HepG2 (cell line): ENCODE data around the gene DDX23. TPM values are rescaled to one million over a fixed set of nuclear protein-coding genes. Genes with fewer than 3 reads are reported as not detected.
A peak's percentile ranks its signal among the peaks of the same experiment; 100 is the strongest.

Source experiments
- AHR ChIP-seq: IDR thresholded peaks from 2 replicates; pipeline ENCODE4 v1.6.1; 2018; ENCODE audit warnings: missing genetic modification reagents, missing compliant biosample characterization
- BHLHE40 ChIP-seq: IDR thresholded peaks from 2 replicates; pipeline ENCODE4 v1.6.1; 2011; ENCODE audit warnings: low read length, improper control_type of control experiment
- CBX2 ChIP-seq, 2 experiments: fragments of 200-600 bp in 1 of 2; sonication (generic); formaldehyde crosslinking in 1 of 2; IDR thresholded peaks; 2 replicates each; pipeline versions ENCODE4 v1.7.0 to v1.8.1; 2018 to 2022; ENCODE audit warnings: low read depth in 2 of 2, low read length in 1 of 2, mild to moderate bottlenecking in 1 of 2, missing genetic modification reagents in 1 of 2
- CREB1 ChIP-seq, 2 experiments: fragments of 450-650 bp in 1 of 2; IDR thresholded peaks; 2 replicates each; pipeline ENCODE4 v1.6.1; 2016 to 2017; ENCODE audit warnings: control low read depth in 1 of 2, mild to moderate bottlenecking in 1 of 2, missing compliant biosample characterization in 1 of 2, missing genetic modification characterization in 1 of 2
- ELF1 ChIP-seq: sonication (generic); formaldehyde crosslinking; IDR thresholded peaks from 2 replicates; pipeline ENCODE4 v1.4.0; 2020; ENCODE audit warnings: missing genetic modification reagents
- ELF3 ChIP-seq: IDR thresholded peaks from 2 replicates; pipeline ENCODE4 v1.6.1; 2016; ENCODE audit warnings: missing genetic modification reagents, missing compliant biosample characterization
- FOXO1 ChIP-seq: sonication (generic); formaldehyde crosslinking; IDR thresholded peaks from 2 replicates; pipeline ENCODE4 v1.4.0; 2020; ENCODE audit warnings: missing genetic modification reagents
- KMT2A ChIP-seq: sonication (generic); formaldehyde crosslinking; IDR thresholded peaks from 2 replicates; pipeline ENCODE4 v1.4.0; 2020; ENCODE audit warnings: missing genetic modification reagents
- PHF21A ChIP-seq: sonication (generic); formaldehyde crosslinking; IDR thresholded peaks from 2 replicates; pipeline ENCODE4 v1.5.0; 2020; ENCODE audit warnings: mild to moderate bottlenecking, missing genetic modification reagents
- RXRA ChIP-seq: sonication (generic); formaldehyde crosslinking; IDR thresholded peaks from 2 replicates; pipeline ENCODE4 v1.5.1; 2020; ENCODE audit warnings: missing genetic modification reagents
- ZFP36 ChIP-seq: fragments of 150-350 bp; IDR thresholded peaks from 2 replicates; pipeline ENCODE4 v1.6.1; 2018; ENCODE audit warnings: borderline replicate concordance, low read length, low read depth; ENCODE audit not compliant: partially characterized antibody
- ZMYM2 ChIP-seq: sonication (generic); formaldehyde crosslinking; IDR thresholded peaks from 2 replicates; pipeline ENCODE4 v1.8.0; 2022; ENCODE audit warnings: mild to moderate bottlenecking, missing genetic modification reagents
- ZNF124 ChIP-seq: sonication (generic); formaldehyde crosslinking; IDR thresholded peaks from 2 replicates; pipeline ENCODE4 v1.4.0; 2020; ENCODE audit warnings: missing genetic modification reagents
- ZNF331 ChIP-seq: sonication (generic); formaldehyde crosslinking; IDR thresholded peaks from 2 replicates; pipeline ENCODE4 v1.4.0; 2020; ENCODE audit warnings: missing genetic modification reagents
- polyA plus RNA-seq, 8 experiments: library from polyadenylated mRNA; depleted of rRNA in 3 of 8; stranded (reverse) in 7 of 8; unstranded in 1 of 8; fragments of >200 nt; fragmentation: Illumina TruSeq in 4 of 8; extraction: Trizol in 4 of 8; gene quantifications; 2 replicates each; pipeline versions ENCODE4 v1.2.1 to v1.2.3, GENCODE V29; 2011 to 2016; ENCODE audit warnings: low read depth in 4 of 8, missing spikeins in 1 of 8, mixed read lengths in 1 of 8; ENCODE audit not compliant: insufficient read depth in 1 of 8
- total RNA-seq, 5 experiments: library from RNA; depleted of rRNA; stranded (reverse); fragments of >200 nt; fragmentation: Illumina TruSeq; extraction: Trizol; gene quantifications; 2 replicates each; pipeline ENCODE4 v1.2.3, GENCODE V29; 2016; ENCODE audit warnings: low read depth in 1 of 5
- TF ChIP-seq, protein P1 (sequence below): sonication (generic); formaldehyde crosslinking; IDR thresholded peaks from 2 replicates; pipeline ENCODE4 v1.5.1; 2020; ENCODE audit warnings: mild to moderate bottlenecking, missing genetic modification reagents
- TF ChIP-seq, protein P2 (sequence below): IDR thresholded peaks from 2 replicates; pipeline ENCODE4 v1.4.0; 2020; ENCODE audit warnings: mild to moderate bottlenecking, missing genetic modification reagents
- TF ChIP-seq, protein P3 (sequence below): IDR thresholded peaks from 2 replicates; pipeline ENCODE4 v1.6.1; 2018; ENCODE audit warnings: missing genetic modification reagents, mild to moderate bottlenecking, missing compliant biosample characterization
- TF ChIP-seq, protein P4 (sequence below): sonication (generic); formaldehyde crosslinking; IDR thresholded peaks from 2 replicates; pipeline ENCODE4 v1.5.1; 2020; ENCODE audit warnings: missing genetic modification reagents, mild to moderate bottlenecking, borderline replicate concordance

DDX23 gene
- total and polyA plus RNA-seq, 2 of the 13 experiments (the other 11 are each of a cell fraction or from before 2014, with no cell fraction given): 35.7 to 90.0 TPM

DNA sequence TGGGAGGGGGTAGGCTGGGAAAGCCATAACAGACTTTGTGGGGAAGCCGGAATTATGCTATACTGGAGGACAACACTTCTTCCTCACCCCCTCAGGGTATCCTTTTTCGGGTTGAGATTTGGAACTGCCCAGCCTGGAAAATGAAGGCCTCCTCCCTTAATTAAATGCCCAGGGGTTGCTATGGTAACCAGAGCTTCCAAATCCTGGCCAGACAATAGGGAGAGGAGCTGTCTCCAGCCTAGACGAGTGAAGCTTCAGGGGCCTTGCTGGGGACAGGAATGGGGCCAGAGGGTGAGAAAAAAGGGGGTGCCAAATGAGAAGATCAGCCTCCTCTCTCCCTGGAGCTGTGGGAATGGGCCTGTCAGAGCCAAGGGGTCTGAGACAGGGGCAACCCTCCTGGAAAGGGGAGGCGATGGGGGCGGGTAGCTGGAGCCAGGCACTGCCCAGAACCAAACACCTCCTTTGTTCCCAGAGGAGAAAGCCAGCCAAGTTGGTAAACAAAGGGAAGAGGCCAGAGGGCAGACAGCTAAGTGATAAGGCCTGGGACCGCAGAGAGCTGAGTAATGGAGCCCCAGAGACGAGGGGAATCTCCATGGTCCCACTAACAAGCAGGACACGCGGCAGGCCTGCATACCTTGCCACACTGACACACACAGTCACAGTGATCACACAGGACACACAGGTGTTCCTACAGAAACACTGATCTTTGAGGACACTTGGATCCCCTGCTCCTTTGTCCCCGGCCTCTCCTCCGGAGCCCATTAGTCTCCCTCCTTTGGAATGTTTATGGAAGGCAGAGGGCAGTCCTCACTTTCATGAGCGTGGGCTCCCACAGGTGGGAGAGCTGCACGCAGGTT is 31.6 kb upstream of the DDX23 start (continued):
- TF ChIP-seq, protein P1, sequence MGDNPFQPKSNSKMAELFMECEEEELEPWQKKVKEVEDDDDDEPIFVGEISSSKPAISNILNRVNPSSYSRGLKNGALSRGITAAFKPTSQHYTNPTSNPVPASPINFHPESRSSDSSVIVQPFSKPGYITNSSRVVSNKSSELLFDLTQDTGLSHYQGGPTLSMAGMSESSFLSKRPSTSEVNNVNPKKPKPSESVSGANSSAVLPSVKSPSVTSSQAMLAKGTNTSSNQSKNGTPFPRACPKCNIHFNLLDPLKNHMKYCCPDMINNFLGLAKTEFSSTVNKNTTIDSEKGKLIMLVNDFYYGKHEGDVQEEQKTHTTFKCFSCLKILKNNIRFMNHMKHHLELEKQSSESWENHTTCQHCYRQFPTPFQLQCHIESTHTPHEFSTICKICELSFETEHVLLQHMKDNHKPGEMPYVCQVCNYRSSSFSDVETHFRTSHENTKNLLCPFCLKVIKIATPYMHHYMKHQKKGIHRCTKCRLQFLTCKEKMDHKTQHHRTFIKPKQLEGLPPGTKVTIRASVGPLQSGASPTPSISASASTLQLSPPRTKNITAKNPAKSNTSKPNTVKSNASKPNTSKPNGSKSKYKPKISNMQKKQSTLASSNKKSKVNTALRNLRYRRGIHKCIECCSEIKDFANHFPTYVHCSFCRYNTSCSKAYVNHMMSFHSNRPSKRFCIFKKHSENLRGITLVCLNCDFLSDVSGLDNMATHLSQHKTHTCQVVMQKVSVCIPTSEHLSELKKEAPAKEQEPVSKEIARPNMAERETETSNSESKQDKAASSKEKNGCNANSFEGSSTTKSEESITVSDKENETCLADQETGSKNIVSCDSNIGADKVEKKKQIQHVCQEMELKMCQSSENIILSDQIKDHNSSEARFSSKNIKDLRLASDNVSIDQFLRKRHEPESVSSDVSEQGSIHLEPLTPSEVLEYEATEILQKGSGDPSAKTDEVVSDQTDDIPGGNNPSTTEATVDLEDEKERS (CRISPR knock-in tag): no peak
- no peak for TF ChIP-seq ZFP36
- no peak for TF ChIP-seq CREB1 (IDR thresholded peaks at IDR 0.05)
- TF ChIP-seq CREB1 (CRISPR knock-in tag; IDR thresholded peaks at IDR 0.05): no peak
- no peak for TF ChIP-seq ELF1 (CRISPR knock-in tag)
- TF ChIP-seq KMT2A (CRISPR knock-in tag): no peak
- no peak for TF ChIP-seq CBX2 (IDR thresholded peaks at IDR 0.05; ENCODE audit: low read depth, low read length)
- no peak for TF ChIP-seq CBX2 (CRISPR knock-in tag; IDR thresholded peaks at IDR 0.05; ENCODE audit: low read depth)
- peak; percentile 63 for TF ChIP-seq ZNF331 (CRISPR knock-in tag)
- TF ChIP-seq, protein P2, sequence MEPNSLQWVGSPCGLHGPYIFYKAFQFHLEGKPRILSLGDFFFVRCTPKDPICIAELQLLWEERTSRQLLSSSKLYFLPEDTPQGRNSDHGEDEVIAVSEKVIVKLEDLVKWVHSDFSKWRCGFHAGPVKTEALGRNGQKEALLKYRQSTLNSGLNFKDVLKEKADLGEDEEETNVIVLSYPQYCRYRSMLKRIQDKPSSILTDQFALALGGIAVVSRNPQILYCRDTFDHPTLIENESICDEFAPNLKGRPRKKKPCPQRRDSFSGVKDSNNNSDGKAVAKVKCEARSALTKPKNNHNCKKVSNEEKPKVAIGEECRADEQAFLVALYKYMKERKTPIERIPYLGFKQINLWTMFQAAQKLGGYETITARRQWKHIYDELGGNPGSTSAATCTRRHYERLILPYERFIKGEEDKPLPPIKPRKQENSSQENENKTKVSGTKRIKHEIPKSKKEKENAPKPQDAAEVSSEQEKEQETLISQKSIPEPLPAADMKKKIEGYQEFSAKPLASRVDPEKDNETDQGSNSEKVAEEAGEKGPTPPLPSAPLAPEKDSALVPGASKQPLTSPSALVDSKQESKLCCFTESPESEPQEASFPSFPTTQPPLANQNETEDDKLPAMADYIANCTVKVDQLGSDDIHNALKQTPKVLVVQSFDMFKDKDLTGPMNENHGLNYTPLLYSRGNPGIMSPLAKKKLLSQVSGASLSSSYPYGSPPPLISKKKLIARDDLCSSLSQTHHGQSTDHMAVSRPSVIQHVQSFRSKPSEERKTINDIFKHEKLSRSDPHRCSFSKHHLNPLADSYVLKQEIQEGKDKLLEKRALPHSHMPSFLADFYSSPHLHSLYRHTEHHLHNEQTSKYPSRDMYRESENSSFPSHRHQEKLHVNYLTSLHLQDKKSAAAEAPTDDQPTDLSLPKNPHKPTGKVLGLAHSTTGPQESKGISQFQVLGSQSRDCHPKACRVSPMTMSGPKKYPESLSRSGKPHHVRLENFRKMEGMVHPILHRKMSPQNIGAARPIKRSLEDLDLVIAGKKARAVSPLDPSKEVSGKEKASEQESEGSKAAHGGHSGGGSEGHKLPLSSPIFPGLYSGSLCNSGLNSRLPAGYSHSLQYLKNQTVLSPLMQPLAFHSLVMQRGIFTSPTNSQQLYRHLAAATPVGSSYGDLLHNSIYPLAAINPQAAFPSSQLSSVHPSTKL (CRISPR knock-in tag): peak; percentile 75
- no peak for TF ChIP-seq AHR (CRISPR knock-in tag)
- peak; percentile 59; the same call in 1 of the 2 replicates for TF ChIP-seq PHF21A (CRISPR knock-in tag)
- TF ChIP-seq, protein P3, sequence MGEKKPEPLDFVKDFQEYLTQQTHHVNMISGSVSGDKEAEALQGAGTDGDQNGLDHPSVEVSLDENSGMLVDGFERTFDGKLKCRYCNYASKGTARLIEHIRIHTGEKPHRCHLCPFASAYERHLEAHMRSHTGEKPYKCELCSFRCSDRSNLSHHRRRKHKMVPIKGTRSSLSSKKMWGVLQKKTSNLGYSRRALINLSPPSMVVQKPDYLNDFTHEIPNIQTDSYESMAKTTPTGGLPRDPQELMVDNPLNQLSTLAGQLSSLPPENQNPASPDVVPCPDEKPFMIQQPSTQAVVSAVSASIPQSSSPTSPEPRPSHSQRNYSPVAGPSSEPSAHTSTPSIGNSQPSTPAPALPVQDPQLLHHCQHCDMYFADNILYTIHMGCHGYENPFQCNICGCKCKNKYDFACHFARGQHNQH (CRISPR knock-in tag): no peak
- no peak for TF ChIP-seq ZMYM2 (CRISPR knock-in tag)
- no peak for TF ChIP-seq ZNF124 (CRISPR knock-in tag)
- no peak for TF ChIP-seq BHLHE40
- TF ChIP-seq, protein P4, sequence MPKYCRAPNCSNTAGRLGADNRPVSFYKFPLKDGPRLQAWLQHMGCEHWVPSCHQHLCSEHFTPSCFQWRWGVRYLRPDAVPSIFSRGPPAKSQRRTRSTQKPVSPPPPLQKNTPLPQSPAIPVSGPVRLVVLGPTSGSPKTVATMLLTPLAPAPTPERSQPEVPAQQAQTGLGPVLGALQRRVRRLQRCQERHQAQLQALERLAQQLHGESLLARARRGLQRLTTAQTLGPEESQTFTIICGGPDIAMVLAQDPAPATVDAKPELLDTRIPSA: no peak
- TF ChIP-seq RXRA (CRISPR knock-in tag): peak; percentile 77
- TF ChIP-seq ELF3: 0 out of 2 replicates have a peak, but pooled peaks have one; percentile 38
- TF ChIP-seq FOXO1 (CRISPR knock-in tag): peak; percentile 50; the same call in 1 of the 2 replicates
